ENCODE data around the gene TRIM74. TPM values are rescaled to one million over a fixed set of nuclear protein-coding genes. Genes with fewer than 3 reads are reported as not detected.

Gene TRIM74
- polyA plus RNA-seq, 1 donor: 0.88 TPM

Other genes starting within 250 kb of the TRIM74 start
- 7.1 TPM for gene TYW1B, start 141.3 kb downstream of the TRIM74 start, polyA plus RNA-seq
- 44.6 TPM for gene POM121, start 44.4 kb downstream of the TRIM74 start, polyA plus RNA-seq
- 0.27 TPM for gene SPDYE8, start 60.3 kb upstream of the TRIM74 start, polyA plus RNA-seq
- 0.51 TPM for gene SPDYE11, start 88.4 kb upstream of the TRIM74 start, polyA plus RNA-seq
- 0.37 TPM for gene SPDYE9, start 116.6 kb upstream of the TRIM74 start, polyA plus RNA-seq